Measurements from ENCODE around the gene TNS3.

Gene TNS3

DNA sequence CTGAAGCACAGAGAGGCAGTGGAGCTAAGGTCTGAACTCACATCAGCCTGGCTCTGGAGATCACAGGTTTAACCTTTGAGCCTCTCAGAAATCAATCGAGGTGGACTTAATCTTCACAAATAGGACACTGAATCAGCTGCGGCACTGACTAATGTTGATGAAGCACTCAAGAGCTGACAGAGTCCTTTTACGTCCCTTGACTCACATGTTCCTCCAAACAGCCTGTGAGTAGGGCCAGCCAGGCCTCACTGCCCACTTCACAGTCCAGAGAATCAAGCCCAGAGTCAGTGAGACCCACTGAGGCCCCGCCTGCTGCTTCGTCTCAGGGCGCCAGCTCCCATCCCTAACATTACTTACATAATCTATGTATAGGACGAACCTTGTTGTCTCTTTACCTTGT lies 63.1 kb downstream of the TNS3 start:
- DNase-seq = no peak

DNA sequence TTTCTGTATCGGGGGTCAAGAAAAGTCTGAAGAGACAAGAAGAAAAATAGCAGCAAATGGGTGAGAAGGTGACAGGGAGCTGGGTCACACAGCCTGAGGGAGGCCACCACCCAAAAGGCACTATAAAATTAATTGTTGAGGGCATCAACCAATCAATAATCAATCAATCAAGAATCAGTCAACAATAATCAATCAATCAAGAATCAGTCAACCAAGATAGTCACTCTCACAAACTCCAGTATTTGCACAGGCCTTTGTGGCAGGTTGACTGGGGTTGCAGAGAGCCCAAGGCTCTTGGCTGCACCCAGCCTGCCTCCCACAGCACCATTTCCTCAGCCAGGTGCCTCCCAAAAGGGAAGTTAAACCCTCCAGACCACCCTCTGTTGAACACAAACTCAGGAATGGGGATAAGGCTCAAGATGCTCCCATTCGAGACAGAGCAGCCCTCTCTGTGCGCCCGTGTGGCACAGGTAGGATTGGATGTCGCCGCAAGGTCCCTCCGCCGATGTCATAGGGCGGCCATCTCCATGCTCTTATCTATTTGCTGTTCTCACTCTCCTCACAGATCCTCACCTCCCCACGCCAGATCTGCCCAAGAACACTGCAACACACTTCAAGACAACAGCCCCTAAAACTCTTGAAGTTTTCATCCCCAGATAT lies 64.0 kb downstream of the TNS3 start:
- no peak for DNase-seq

DNA sequence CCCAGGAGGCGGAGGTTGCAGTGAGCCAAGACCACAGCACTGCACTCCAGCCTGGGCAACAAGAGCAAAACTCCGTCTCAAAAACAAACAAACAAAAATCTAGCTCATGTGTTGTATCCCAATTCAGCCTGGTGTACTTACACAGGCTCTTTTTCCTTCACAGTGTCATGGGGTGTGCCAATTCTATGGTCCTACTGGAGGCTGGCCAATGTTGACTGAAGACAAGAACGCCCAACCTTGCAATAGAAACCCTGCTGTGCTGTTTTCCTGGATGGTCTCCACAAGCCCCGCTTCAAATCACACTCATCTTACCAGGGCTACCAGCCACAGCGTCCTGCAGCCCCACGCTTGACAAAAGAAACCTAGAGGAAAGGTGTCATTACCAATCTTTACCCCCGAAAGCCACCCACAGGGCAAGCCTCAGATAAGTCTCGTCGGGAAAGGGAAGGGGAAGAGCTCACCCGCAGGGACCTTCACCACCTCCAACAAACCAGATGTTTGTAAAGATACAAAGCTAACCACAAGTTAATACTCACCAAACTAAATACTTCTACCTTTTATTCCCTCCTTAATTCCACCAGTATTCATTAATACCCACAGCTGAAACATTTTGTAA lies 64.8 kb downstream of the TNS3 start:
- peak; percentile 94 for DNase-seq

DNA sequence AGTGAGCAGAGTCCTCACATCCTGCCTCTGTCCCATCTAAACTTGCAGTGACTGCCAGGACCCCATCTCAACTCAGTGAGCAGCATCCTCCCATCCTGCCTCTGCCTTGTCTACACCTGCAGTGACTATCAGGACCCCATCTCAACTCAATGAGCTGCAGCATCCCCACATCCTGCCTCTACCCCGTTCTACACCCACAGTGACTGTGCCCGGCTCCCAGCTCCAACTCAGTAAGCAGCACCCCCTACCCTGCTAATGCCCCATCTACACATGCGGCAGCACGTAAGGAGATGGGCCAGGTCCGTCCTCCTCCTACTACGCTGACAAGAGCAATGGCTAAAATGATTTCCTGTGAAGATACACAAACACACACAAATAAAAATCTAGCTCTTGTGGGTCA lies 65.5 kb downstream of the TNS3 start:
- DNase-seq = no peak

DNA sequence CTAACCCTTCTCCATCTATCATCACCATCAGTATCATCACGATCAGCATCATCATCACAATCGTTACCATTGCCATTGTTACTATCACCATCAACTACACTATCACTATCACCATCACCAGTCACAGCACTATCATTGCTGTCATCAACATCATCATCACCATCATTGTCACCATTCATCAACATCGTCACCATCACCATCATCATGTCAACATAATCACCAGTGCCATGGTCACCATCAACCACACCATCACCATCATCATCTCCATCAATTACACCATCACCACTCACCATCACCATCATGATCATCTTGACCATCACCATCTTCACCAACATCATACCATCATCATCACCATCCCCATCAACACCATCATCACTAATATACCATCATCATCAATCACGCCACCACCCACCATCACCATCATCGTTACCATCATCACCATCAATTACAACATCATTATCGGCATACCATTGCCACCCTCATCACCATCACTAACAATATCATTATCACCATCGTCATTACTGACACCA lies 66.5 kb downstream of the TNS3 start:
- DNase-seq = no peak

DNA sequence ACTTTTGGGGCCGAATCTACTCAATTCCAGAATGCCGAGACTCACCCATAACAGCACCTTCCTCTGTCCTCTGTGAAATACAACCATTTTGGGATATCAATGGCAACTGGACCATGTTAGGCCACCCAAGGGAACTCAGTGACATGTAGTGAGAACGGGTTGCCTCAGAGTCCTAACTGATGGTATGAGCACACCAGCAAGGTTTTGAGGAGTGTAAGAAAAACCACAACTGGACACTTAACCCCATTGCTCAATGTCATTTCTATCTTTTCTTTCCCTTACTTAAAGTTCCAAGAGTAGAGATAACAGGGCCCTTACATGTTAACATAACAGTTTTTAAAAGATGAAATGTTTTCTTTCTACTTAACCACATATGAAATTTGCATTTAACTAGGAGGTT lies 67.1 kb downstream of the TNS3 start:
- DNase-seq = no peak

DNA sequence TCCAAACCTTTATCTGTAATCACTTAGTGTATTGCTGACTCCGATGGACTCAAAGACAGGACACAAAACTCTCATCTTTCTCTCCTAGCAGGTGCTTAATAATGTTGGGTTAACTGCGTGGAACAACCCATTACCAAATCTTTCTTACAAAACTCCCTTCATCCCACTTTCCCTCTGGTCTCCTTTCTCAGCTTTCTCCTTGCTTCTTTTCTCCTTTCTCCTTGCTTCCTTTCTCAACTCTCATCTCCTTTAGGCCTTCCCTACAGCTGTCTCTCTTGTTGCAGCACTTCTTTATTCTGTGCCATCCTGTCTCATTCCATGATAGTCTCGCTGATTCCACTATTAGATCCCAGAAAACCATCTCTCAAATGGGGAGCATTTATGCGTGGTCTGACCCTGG lies 67.5 kb downstream of the TNS3 start:
- no peak for DNase-seq

DNA sequence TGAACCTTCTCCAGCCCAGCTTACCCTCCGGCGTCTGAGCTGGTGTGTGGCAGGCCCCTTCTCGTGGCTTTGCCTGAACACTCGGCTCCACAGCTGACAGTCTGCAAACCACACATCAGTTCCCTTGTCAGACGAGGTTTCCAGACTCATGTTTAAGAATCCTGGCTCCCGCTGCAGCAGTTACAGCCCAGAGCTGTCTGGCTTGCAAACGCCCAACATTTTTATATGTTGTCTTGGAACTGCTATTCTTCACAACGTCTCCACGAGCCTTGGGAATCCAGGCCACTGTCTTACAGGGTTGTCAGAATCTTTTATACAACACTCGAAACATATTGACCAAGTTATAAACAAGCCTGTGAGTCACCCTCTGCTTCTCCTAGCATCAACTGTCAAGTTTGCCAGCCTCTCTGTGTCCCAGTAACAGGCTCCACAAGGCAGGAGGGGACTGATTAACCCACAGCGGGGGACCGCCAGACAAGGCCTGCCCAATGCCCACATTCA lies 68.1 kb downstream of the TNS3 start:
- DNase-seq = no peak

DNA sequence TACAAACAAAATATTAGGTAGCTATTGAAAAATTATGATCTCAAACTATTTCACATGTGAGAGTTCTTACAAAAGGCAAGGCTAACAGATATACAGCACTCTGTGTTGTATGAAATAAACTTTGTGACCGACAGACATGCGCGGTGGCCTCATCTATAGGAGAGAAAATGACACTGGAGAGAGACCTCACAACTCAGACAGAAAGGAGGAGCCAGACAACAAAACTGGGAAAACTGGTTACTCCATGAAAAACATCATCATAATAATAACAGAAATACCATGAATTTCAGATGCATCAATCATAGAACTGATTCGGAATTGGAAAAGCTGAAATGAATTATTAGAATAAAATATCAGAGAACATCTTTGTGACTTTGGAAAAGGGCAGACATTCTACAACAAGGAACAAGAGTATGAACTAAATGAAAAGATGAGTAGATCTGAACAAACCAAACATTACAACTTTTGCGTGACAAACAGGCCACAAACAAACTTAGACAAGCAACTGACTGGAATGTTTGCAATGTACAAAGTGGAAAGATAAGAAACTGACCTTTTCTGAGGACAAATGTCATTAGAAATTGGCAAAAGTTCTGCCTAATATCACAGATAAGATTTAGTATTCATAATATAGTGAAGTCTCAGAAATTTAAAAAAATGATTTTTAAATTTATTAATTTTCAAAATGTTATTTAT lies 69.3 kb downstream of the TNS3 start:
- no peak for DNase-seq

DNA sequence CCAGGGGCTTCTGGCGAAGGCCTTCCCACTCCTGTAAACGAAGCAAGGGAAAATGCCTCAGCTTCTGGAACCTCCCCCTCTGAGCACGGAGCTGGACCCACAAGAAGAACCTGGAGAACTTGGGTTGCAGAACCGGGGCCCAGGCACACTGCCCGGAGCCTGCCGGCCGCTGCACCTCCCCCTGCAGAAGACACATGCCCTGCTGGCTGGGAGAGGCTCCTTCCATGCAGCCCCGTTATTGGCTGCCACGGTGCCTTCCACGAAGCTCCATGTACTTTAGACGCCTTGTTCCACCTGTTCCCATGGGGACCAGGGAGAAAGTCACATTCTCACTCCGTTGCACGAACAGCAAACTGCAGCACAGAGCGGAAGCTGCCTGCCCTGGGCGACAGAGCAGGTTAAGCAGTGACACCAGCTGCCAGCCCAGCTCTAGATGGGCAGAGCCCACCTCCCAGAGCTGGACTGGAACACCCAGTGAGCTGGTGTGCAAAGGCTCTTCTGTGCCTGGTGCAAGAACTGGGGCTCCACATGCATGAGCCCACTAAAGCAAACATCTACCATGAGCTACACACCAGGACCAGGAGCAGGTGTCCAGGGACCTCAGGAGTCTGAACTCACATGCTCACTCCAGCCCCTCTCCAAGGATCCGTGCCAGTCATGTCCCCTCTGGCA lies 70.1 kb downstream of the TNS3 start:
- no peak for DNase-seq

DNA sequence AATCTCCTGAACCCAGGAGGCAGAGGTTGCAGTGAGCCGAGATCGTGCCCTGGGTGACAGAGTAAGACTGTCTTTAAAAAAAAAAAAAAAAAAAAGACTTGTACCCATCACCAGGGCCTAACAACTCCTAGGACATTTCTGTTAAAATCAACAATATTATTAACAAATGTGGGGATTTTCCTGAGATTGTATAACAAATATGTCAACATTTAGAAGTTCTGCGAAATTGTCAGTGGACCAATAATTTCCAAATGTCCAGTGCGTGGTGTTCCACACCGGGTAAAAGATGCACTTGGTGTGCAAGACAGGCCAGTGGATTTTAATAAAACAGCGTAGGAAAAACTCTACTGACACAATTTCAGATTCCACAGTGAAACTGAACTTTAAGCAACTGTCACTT lies 71.1 kb downstream of the TNS3 start:
- no peak for DNase-seq

DNA sequence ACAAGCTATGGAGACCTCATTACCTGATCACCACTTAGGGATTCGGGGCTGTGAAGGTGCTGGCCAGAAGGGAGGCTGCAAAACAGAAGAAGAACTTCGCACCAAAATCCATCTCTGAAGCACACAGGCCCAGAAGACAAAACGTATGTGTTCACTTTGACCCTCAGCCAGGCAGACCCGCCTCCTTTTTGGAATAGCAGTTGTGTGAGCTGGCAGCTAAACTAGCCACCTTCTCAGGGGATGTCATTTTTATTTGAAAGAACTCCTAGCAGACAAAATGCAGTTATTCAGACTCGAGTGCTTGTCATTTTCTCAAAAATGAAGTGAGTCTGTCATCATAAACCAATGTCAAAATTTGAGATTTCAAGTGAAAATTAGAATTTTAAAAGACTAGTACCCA lies 71.7 kb downstream of the TNS3 start:
- no peak for DNase-seq

DNA sequence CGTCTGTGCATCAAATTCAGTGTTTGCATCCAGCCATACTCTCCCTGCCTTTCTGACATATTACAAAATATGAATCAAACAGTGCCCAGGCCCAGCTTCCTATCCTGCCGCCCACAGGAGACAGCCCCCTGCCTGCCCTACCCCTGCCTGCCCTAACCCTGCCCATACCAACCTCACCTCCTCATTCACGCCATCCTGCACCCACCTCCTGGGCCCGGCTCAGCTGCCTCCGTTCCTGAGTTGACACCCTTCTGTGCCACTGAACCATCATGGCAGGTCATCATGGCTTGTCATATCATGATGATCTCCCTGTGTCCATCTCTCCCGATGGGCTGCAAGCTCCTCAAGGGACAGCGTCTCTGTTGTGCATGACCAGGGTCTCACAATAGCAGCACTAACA lies 72.3 kb downstream of the TNS3 start:
- DNase-seq = no peak

DNA sequence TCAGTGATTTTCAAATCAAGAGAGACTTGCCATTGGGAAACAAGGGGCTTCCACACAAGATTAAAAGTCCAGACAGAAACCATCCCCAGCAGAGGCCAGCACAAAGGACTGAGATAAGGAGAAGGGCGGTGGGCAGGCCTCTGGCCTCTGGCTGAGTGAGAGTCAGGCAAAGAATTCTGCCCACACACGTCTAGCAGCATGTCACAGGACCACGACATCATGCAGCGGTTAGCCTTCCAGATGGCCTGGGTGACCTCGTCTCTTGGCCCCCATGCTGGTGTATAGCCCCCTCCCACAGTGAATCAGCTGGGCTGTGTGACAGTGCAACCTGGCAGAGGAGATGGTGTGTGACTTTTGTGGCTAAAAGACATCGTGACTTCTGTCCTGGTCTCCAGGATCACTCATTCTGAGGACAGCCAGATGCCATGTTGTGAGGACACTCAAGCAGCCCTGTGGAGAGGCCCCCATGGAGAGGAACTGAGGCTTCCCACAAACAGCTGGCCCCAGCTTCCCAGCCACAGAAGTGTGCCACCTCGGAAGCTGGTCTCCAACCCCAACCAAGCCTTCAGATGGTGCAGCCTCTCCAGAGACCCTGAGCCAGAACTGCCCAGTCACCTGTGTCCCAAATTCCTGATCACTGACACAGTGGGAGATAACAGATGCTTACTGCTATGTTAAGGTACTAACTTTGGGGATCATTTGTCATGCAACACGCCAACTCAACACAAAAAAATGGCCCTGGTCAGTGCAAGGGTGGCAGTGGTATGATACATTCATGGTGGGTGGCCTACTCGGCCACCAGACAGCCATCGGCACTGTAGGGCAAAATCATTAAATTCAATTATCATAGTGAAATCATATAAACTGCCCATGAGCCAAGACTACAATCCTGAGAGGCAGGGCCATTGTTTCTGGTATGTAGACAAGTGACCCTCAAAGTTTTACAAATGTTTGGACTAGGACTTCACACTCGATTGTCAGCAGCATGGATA lies 73.2 kb downstream of the TNS3 start:
- no peak for DNase-seq

DNA sequence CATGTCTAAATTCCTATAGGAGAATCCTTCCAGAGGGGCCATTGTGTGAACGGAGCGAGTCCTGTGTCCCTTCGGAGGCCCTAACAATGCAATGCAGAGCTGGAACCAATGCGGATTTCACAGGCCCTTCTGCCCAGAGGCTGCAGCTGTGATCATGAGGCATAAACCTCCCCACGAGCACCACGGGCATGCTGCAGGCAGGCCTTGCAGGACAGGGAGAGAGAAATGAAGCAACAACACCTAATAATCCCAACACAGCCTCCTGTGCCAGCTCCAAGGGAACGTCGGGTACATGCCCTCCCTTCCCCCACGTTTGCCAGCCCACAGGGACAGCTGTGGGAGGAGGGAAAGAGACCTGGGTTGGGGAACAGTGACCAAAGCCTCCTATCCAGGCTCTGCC lies 74.4 kb downstream of the TNS3 start:
- DNase-seq = no peak

DNA sequence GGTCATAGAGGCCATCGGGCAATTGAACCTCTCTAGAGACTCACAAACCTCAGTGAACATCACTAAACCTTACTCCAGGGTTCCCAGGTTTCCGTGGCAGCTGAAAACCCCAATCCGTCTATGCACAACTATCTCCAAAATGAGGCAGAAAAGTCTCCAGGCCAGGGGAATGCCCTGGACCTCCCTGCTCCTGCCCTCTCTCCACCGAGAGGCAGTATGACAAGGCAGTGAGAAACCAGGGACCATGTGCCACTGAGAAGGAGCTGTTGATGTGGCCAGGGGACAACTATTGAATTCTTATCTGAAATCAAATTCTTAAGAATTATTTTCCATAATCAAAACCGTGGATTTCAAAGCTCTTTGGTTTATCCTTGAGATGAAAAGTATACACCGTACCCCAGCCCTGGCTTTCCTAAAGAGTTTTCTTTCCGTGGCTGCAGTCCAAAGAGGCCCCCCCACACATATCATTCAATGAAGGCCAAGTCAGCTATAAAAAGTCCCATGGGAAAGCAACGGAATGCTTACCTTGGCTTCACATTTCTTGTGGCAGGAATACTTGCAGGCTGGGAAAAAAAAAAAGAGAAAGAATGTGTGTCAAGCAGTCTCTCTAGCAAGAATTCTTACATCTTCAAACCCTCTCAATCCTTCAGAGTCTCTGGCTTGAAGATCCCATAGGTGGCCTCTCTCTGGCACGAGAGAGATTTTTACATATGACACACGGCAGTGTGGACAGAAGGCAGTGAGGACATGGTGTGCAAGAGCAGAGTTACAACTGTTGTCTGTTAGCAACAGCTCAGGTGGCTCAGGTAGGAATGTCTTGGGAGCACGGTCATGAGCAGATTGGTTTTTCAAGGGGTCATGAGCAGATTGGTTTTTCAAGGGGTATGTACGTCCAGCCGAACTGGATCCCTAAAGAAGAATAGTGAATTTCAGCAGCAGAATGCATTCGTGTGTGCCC lies 75.2 kb downstream of the TNS3 start:
- no peak for DNase-seq

DNA sequence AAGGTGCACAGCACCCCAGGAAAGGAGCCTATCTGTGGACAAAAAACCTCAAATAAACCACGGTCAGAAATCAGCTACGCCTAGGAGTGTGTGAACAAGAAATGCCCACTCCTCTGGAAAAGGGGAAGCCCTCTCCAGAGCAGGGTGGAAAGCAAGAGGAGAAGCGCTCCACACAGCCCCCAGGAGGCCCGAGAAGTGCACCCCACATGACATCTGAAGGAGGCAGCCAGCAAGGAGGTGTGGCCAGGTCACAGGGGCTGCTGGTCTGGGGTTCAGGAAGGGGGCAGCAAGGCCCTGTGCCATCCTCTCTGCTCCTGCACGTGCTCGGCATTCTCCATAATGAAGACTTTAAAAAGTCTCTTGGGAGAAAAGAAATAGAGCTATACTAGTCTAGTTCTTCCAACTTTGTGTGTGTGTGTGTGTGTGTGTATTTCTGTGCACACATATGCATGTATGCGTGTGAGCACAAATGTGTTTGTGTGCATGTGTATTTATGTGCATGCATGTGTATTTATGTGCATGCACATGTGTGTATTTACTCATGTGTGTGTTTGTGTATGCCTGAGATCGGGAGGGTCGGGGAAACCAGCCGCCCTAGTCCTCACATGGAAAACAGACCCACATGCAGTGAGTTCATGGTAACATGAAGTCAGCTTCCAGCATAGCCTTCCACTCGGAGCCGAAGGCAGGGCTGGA lies 76.5 kb downstream of the TNS3 start:
- no peak for DNase-seq

DNA sequence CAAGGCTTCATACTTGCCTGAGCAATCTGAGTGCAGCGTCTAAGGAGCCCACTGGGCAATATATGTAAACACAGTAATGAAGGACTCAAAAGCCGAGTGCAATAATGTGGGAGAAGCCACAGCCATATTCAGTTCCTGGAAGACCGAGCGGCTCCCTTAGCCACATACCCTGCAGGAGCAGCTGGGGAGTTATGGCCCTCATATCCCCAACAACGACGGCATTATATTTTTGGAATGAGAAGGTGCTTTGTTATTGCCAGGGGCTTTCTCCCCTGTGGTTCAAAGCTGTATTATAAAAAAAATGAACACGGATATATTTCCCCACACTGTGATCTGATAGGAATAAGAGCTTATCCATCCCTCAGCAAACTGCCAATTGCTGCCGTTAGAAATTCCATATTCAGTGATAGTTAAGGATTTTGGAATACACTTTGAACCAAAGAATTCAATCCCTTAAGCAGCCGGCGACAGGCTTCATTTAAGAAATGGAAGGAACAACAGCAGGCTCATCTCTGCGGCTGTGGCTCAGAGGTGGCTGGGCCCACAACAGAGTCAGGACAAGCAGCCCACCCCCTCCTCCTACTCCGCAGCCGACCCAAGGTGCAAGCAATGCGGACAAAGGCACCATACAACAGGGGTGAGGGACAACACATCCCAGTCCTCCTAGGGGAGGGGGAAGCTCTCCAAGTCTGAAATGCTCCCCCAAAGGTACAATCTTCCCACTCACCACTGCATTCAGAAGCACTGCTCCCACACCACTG lies 77.2 kb downstream of the TNS3 start:
- DNase-seq = no peak

DNA sequence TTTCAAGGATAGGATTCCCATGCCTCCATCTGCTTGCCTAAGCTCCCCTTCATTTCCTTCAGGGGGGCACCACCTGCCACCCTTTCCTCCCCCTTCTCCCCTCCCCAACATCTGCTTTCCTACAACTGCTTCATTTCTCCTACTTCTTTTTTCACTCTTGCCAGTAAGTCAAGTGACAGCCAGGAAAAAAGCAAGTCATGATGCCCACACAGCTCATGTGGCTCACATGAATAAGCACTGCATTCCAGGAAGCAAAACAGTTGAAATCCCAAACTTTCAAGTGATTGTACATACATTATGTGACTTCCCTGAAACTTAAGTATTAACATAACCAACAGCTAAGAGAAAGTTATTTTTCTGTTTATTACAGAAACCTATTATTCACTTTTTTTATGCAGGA lies 78.6 kb downstream of the TNS3 start:
- DNase-seq = no peak

All from DMS153 (cell line).